ENCODE results near the gene SPATA21.

Gene SPATA21

DNA sequence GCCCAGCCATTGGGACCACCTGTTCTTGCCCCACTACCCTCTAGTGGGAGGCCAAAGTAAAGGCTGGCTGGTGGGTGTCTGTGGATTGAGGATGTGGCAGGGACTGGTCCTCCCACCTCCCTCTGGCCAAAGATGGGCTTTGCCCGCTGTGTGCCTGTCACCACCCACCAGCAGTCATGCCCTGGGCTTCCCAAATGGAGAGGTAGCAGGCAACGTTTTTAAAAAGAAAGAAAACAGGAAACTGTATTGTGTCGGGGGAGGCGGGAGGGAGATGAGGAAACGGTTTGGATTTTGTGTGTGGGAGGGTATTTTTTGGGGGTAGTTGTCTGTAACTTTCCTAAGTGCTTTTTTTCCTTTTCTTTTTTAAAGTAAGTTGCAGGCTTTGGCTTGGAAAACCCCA, 40.1 kb downstream of the SPATA21 start:
- WGBS, 2 experiments (ENCODE audit: insufficient coverage in 2 of 2) = 80 to 86% methylated on average over 2 to 5 of the region's 5 CpGs

DNA sequence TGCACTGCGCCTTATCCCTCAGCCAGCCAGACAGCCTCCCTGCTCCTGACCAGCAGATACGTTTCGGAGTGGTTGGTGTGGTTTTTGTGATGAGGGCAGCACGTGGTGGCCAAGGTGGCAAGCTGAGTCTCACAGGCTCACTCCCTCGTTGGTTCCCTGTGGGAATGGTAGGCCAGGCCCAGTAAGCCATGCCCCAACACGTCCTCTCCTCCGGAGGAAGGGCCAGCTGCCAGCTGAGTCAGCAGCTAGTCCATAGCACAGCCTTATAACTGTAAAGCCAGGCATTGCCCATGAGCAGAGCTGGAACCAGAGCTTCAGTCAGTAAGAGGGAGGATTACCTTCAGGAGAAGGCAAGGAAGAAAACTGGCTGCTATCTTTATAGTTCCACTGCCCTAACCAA, 40.6 kb downstream of the SPATA21 start:
- WGBS, 2 experiments (ENCODE audit: insufficient coverage in 2 of 2) = 91 to 100% methylated on average over 6 of the region's 7 CpGs
- Histone ChIP-seq H3K4me1 (ENCODE audit: control insufficient read depth, insufficient read depth, low read length, poor library complexity, severe bottlenecking) (peaks cover 9% of the 10 kb centered on the region), H3K27ac (ENCODE audit: low read depth, low read length, severe bottlenecking) (no peak overlapping the region), H3K4me3 (ENCODE audit: extremely low read depth, insufficient read depth, low read length, poor library complexity, severe bottlenecking) (no peak overlapping the region), H3K9me3 (ENCODE audit: control insufficient read depth, low read length) (no peaks in the 10 kb centered on the region), H3K36me3 (ENCODE audit: control insufficient read depth, insufficient read depth, low read length) (peaks cover 70% of the 10 kb centered on the region)

More for the DNA sequence above, 40.1 kb downstream of the SPATA21 start:
- H3K36me3 ChIP-seq (ENCODE audit: control insufficient read depth, insufficient read depth, low read length) = peaks cover 70% of the 10 kb centered on the region
- H3K9me3 ChIP-seq (ENCODE audit: control insufficient read depth, low read length) = no peaks in the 10 kb centered on the region
- H3K4me3 ChIP-seq (ENCODE audit: extremely low read depth, insufficient read depth, low read length, poor library complexity, severe bottlenecking) = no peak overlapping the region
- peaks cover 5% of the 10 kb centered on the region for H3K4me1 ChIP-seq (ENCODE audit: control insufficient read depth, insufficient read depth, low read length, poor library complexity, severe bottlenecking)
- H3K27ac ChIP-seq (ENCODE audit: low read depth, low read length, severe bottlenecking) = no peak overlapping the region

DNA sequence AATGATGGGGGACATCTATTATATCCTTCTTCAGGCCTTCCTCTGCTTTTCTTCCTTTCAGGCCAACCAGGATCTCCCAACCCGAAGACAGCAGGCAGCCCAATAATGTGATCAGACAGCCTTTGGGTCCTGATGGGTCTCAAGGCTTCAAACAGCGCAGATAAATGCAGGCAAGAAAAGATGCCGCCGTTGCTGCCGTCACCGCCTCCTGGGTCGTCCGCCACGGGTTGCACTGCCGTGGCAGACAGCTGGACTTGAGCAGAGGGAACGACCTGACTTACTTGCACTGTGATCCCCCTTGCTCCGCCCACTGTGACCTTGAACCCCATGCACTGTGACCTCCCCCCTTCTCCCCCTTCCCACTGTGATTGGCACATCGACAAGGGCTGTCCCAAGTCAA, 42.2 kb downstream of the SPATA21 start:
- H3K4me3 ChIP-seq (ENCODE audit: extremely low read depth, insufficient read depth, low read length, poor library complexity, severe bottlenecking) = no peak overlapping the region
- peaks cover 9% of the 10 kb centered on the region for H3K4me1 ChIP-seq (ENCODE audit: control insufficient read depth, insufficient read depth, low read length, poor library complexity, severe bottlenecking)
- no peak overlapping the region for H3K27ac ChIP-seq (ENCODE audit: low read depth, low read length, severe bottlenecking)
- H3K36me3 ChIP-seq (ENCODE audit: control insufficient read depth, insufficient read depth, low read length) = peaks cover 75% of the 10 kb centered on the region
- WGBS, 2 experiments (ENCODE audit: insufficient coverage in 2 of 2) = 91 to 100% methylated on average over 9 to 10 of the region's 13 CpGs
- no peaks in the 10 kb centered on the region for H3K9me3 ChIP-seq (ENCODE audit: control insufficient read depth, low read length)

DNA sequence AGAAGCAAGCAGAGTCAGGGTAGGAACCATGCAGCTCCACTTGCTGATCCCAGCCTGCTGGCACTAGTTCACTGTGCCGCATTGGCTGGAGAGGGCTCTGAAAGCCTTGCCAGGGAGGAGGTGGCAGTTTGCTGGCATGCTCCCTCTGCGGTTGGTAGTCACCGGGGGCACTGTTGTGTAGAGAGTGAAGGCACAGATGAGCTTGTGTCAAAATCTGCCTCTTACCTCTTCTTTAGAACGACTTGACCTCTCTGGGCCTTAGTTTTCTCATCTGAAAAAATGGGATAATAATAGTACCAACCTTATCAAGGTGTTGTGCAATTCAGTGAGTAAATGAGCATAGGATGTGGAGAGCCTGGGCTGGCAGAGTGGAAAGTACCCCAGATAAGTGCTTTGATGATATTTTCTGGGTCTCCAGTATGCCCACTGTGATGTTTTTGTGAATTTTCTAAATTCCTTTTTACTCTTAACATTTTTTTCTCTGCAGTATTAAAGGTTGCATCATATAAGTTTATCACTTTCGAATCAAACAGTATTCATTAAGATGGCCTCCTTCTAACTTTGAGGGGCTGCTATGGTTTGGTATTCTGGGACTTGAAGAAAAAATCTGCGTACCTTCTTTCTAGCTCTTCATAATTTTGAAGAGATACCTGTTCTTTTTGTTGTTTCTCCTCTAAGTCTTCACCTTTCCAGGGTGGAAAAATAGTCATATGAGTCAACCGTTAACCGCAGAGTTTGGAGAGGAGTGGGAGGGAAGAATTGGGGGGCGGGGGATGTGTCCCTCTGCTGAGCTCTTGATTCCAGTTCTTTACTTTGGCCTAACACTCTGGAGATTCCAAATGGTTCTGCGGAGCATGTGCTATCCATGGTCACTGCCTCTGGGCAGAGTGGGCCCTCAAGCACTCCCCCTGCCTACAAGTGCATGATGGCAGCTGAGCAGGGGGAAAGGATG, 43.4 kb downstream of the SPATA21 start:
- WGBS, 2 experiments (ENCODE audit: insufficient coverage in 2 of 2) = 96% methylated on average over 3 to 4 of the region's 10 CpGs
- peaks cover 70% of the 10 kb centered on the region for H3K36me3 ChIP-seq (ENCODE audit: control insufficient read depth, insufficient read depth, low read length)

GRCh38 chr1:16392740-16393569, 44.3 kb downstream of the SPATA21 start:
- peaks cover 64% of the 10 kb centered on the region for H3K36me3 ChIP-seq (ENCODE audit: control insufficient read depth, insufficient read depth, low read length)
- 86 to 88% methylated on average over 14 to 17 of the region's 21 CpGs for WGBS, 2 experiments (ENCODE audit: insufficient coverage in 2 of 2)
- no peak overlapping the region for H3K4me3 ChIP-seq (ENCODE audit: extremely low read depth, insufficient read depth, low read length, poor library complexity, severe bottlenecking)
- no peaks in the 10 kb centered on the region for H3K9me3 ChIP-seq (ENCODE audit: control insufficient read depth, low read length)
- peaks cover 9% of the 10 kb centered on the region for H3K4me1 ChIP-seq (ENCODE audit: control insufficient read depth, insufficient read depth, low read length, poor library complexity, severe bottlenecking)
- peak overlapping the region; percentile 10 for H3K27ac ChIP-seq (ENCODE audit: low read depth, low read length, severe bottlenecking)

More for the DNA sequence above, 43.4 kb downstream of the SPATA21 start:
- Histone ChIP-seq H3K9me3 (ENCODE audit: control insufficient read depth, low read length) (no peaks in the 10 kb centered on the region), H3K4me1 (ENCODE audit: control insufficient read depth, insufficient read depth, low read length, poor library complexity, severe bottlenecking) (peaks cover 9% of the 10 kb centered on the region), H3K27ac (ENCODE audit: low read depth, low read length, severe bottlenecking) (no peak overlapping the region), H3K4me3 (ENCODE audit: extremely low read depth, insufficient read depth, low read length, poor library complexity, severe bottlenecking) (no peak overlapping the region)

DNA sequence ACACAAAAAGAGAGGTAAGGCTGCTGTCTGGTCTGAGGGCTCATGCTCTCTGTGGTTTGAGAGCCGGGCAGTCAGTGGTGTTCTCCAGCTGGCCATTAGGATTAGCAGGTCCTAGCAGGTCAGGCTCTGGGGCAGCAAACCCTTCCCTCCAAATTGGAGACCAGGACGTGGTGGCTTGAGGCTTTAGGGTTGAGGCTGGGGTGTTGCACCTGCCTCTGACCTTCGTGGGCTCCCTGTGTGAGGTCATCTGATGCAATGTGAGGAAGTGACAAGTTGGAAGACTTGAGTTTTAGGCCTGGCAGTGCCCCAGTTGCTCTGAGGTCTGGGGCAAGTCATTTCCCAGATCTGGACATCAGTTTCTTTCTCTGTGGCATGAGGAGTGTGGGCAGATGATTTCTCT, 45.8 kb downstream of the SPATA21 start:
- 80 to 89% methylated on average over 1 to 3 of the region's 3 CpGs for WGBS, 2 experiments (ENCODE audit: insufficient coverage in 2 of 2)

GRCh38 chr1:16387201-16388188, 49.7 kb downstream of the SPATA21 start:
- peaks cover 43% of the 10 kb centered on the region for H3K36me3 ChIP-seq (ENCODE audit: control insufficient read depth, insufficient read depth, low read length)
- H3K4me1 ChIP-seq (ENCODE audit: control insufficient read depth, insufficient read depth, low read length, poor library complexity, severe bottlenecking) = peaks cover 6% of the 10 kb centered on the region
- H3K27ac ChIP-seq (ENCODE audit: low read depth, low read length, severe bottlenecking) = no peak overlapping the region
- no peak overlapping the region for H3K4me3 ChIP-seq (ENCODE audit: extremely low read depth, insufficient read depth, low read length, poor library complexity, severe bottlenecking)
- WGBS, 2 experiments (ENCODE audit: insufficient coverage in 2 of 2) = 89 to 100% methylated on average over 9 of the region's 14 CpGs
- H3K9me3 ChIP-seq (ENCODE audit: control insufficient read depth, low read length) = no peaks in the 10 kb centered on the region

More for the DNA sequence above, 45.8 kb downstream of the SPATA21 start:
- Histone ChIP-seq H3K9me3 (ENCODE audit: control insufficient read depth, low read length) (no peaks in the 10 kb centered on the region), H3K4me3 (ENCODE audit: extremely low read depth, insufficient read depth, low read length, poor library complexity, severe bottlenecking) (no peak overlapping the region), H3K4me1 (ENCODE audit: control insufficient read depth, insufficient read depth, low read length, poor library complexity, severe bottlenecking) (peaks cover 6% of the 10 kb centered on the region), H3K36me3 (ENCODE audit: control insufficient read depth, insufficient read depth, low read length) (peaks cover 62% of the 10 kb centered on the region), H3K27ac (ENCODE audit: low read depth, low read length, severe bottlenecking) (peak overlapping the region; percentile 41)

- no peak overlapping the region for H3K27ac ChIP-seq (ENCODE audit: low read depth, low read length, severe bottlenecking)
- H3K36me3 ChIP-seq (ENCODE audit: control insufficient read depth, insufficient read depth, low read length) = peaks cover 43% of the 10 kb centered on the region
- H3K4me1 ChIP-seq (ENCODE audit: control insufficient read depth, insufficient read depth, low read length, poor library complexity, severe bottlenecking) = no peaks in the 10 kb centered on the region
- WGBS, 2 experiments (ENCODE audit: insufficient coverage in 2 of 2) = 95 to 98% methylated on average over 5 of the region's 5 CpGs
- H3K4me3 ChIP-seq (ENCODE audit: extremely low read depth, insufficient read depth, low read length, poor library complexity, severe bottlenecking) = no peak overlapping the region
- H3K9me3 ChIP-seq (ENCODE audit: control insufficient read depth, low read length) = no peaks in the 10 kb centered on the region
Measured at GRCh38 chr1:16386454-16387113, 50.6 kb downstream of the SPATA21 start.

GRCh38 chr1:16385659-16386453, 51.4 kb downstream of the SPATA21 start:
- peaks cover 43% of the 10 kb centered on the region for H3K36me3 ChIP-seq (ENCODE audit: control insufficient read depth, insufficient read depth, low read length)
- H3K9me3 ChIP-seq (ENCODE audit: control insufficient read depth, low read length) = no peaks in the 10 kb centered on the region
- no peaks in the 10 kb centered on the region for H3K4me1 ChIP-seq (ENCODE audit: control insufficient read depth, insufficient read depth, low read length, poor library complexity, severe bottlenecking)
- WGBS, 2 experiments (ENCODE audit: insufficient coverage in 2 of 2) = 93 to 98% methylated on average over 5 to 6 of the region's 9 CpGs
- H3K4me3 ChIP-seq (ENCODE audit: extremely low read depth, insufficient read depth, low read length, poor library complexity, severe bottlenecking) = no peak overlapping the region
- H3K27ac ChIP-seq (ENCODE audit: low read depth, low read length, severe bottlenecking) = no peak overlapping the region

Measured in mesodermal cell (in vitro differentiated cells).